ENCODE measurements around the gene FLT4.

DNA sequence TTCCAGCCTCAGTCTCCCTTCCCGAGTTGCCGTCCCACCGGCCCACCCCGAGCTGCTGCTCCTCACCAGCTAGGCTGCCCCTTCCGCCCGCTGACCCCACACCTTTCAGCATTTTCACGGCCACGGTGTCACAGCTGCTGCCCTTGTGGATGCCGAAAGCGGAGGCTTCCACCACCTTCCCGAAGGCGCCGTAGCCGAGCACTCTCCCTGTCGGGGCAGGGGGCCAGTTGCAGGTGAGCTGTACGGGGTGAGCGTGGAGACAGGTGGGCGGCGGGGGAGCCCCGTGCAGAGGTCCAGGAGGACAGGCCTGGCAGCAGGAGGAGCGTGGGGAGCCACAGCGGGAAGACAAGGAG, 29.9 kb downstream of the FLT4 start:
- TF ChIP-seq, protein P1, sequence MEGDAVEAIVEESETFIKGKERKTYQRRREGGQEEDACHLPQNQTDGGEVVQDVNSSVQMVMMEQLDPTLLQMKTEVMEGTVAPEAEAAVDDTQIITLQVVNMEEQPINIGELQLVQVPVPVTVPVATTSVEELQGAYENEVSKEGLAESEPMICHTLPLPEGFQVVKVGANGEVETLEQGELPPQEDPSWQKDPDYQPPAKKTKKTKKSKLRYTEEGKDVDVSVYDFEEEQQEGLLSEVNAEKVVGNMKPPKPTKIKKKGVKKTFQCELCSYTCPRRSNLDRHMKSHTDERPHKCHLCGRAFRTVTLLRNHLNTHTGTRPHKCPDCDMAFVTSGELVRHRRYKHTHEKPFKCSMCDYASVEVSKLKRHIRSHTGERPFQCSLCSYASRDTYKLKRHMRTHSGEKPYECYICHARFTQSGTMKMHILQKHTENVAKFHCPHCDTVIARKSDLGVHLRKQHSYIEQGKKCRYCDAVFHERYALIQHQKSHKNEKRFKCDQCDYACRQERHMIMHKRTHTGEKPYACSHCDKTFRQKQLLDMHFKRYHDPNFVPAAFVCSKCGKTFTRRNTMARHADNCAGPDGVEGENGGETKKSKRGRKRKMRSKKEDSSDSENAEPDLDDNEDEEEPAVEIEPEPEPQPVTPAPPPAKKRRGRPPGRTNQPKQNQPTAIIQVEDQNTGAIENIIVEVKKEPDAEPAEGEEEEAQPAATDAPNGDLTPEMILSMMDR (IDR thresholded peaks at IDR 0.05), result no peak
- no peak for TF ChIP-seq POLR2A (IDR thresholded peaks at IDR 0.05)
